ENCODE data around the gene SEMA5B. TPM values are rescaled to one million over a fixed set of nuclear protein-coding genes. Genes with fewer than 3 reads are reported as not detected.

Gene SEMA5B
- polyA plus RNA-seq, 1 donor (not counting 4 experiments of a cell fraction or from before 2014, with no cell fraction given), result 0.04 TPM

- Histone ChIP-seq H3K9ac (ENCODE audit: control insufficient read depth, extremely low read depth, insufficient read depth, low read length) (no peak overlapping the region), H3K79me2 (ENCODE audit: control insufficient read depth, insufficient read depth, low read length) (no peaks in the 10 kb centered on the region), H3K27ac (ENCODE audit: control insufficient read depth, insufficient read depth, low read length) (no peak overlapping the region), H3K4me1 (ENCODE audit: control insufficient read depth, extremely low read depth, insufficient read depth, low read length) (peaks cover 2% of the 10 kb centered on the region), H2AFZ (ENCODE audit: control insufficient read depth, low read length) (no peak overlapping the region), H3K4me2 (ENCODE audit: control insufficient read depth, extremely low read depth, insufficient read depth, low read depth, low read length) (no peak overlapping the region), H4K20me1 (ENCODE audit: control insufficient read depth, extremely low read depth, insufficient read depth, low read length) (no peaks in the 10 kb centered on the region), H3K9me3 (ENCODE audit: control insufficient read depth, low read depth, low read length) (no peaks in the 10 kb centered on the region), H3K4me3 (ENCODE audit: control insufficient read depth in 2 of 3, extremely low read depth in 1 of 3, insufficient read depth in 2 of 3, low read depth in 1 of 3, low read length in 3 of 3) (no peak overlapping the region), H3K9me1 (ENCODE audit: control insufficient read depth, extremely low read depth, insufficient read depth, low read length) (no peaks in the 10 kb centered on the region), H3K27me3 (ENCODE audit: control insufficient read depth, extremely low read depth, insufficient read depth, low read length) (no peaks in the 10 kb centered on the region), H3K36me3 (ENCODE audit: control insufficient read depth in 2 of 2, extremely low read depth in 1 of 2, insufficient read depth in 2 of 2, low read length in 2 of 2) (no peaks in the 10 kb centered on the region)
- DNase-seq (ENCODE audit: low read depth, low spot score) (no peak), FAIRE-seq (no peak)
- TF ChIP-seq EZH2 (IDR thresholded peaks at IDR 0.05; ENCODE audit: low read length) (no peak), CTCF (optimal IDR thresholded peaks at IDR 0.05 in 1 of 3, IDR thresholded peaks at IDR 0.05 in 1 of 3, conservative IDR thresholded peaks at IDR 0.05 in 1 of 3; ENCODE audit: extremely low read depth in 1 of 3, insufficient read depth in 2 of 3, low read length in 3 of 3) (no peak)
- dilution Hi-C loops (cut with MboI; ENCODE audit: extremely low pct_ligation_motif_present, low sequenced_read_pairs), result no loop called here
Measured at GRCh38 chr3:123048480-123049237, 21.1 kb upstream of the SEMA5B start.

- H3K27ac ChIP-seq (ENCODE audit: control insufficient read depth, insufficient read depth, low read length), result no peak overlapping the region
- DNase-seq (ENCODE audit: low read depth, low spot score) (no peak), FAIRE-seq (no peak)
- H3K36me3 ChIP-seq (ENCODE audit: control insufficient read depth in 2 of 2, extremely low read depth in 1 of 2, insufficient read depth in 2 of 2, low read length in 2 of 2), result no peaks in the 10 kb centered on the region
- H3K9me3 ChIP-seq (ENCODE audit: control insufficient read depth, low read depth, low read length), result no peaks in the 10 kb centered on the region
- no peak overlapping the region for H3K4me2 ChIP-seq (ENCODE audit: control insufficient read depth, extremely low read depth, insufficient read depth, low read depth, low read length)
- H3K4me3 ChIP-seq (ENCODE audit: control insufficient read depth in 2 of 3, extremely low read depth in 1 of 3, insufficient read depth in 2 of 3, low read depth in 1 of 3, low read length in 3 of 3), result no peak overlapping the region
- dilution Hi-C loops (cut with MboI; ENCODE audit: extremely low pct_ligation_motif_present, low sequenced_read_pairs), result no loop called here
- H4K20me1 ChIP-seq (ENCODE audit: control insufficient read depth, extremely low read depth, insufficient read depth, low read length), result no peaks in the 10 kb centered on the region
- TF ChIP-seq CTCF (optimal IDR thresholded peaks at IDR 0.05 in 1 of 3, IDR thresholded peaks at IDR 0.05 in 1 of 3, conservative IDR thresholded peaks at IDR 0.05 in 1 of 3; ENCODE audit: extremely low read depth in 1 of 3, insufficient read depth in 2 of 3, low read length in 3 of 3) (no peak), EZH2 (IDR thresholded peaks at IDR 0.05; ENCODE audit: low read length) (no peak)
- H3K4me1 ChIP-seq (ENCODE audit: control insufficient read depth, extremely low read depth, insufficient read depth, low read length), result peaks cover 2% of the 10 kb centered on the region
- H2AFZ ChIP-seq (ENCODE audit: control insufficient read depth, low read length), result no peak overlapping the region
- no peaks in the 10 kb centered on the region for H3K79me2 ChIP-seq (ENCODE audit: control insufficient read depth, insufficient read depth, low read length)
- no peak overlapping the region for H3K9ac ChIP-seq (ENCODE audit: control insufficient read depth, extremely low read depth, insufficient read depth, low read length)
- no peaks in the 10 kb centered on the region for H3K27me3 ChIP-seq (ENCODE audit: control insufficient read depth, extremely low read depth, insufficient read depth, low read length)
- H3K9me1 ChIP-seq (ENCODE audit: control insufficient read depth, extremely low read depth, insufficient read depth, low read length), result no peaks in the 10 kb centered on the region
Measured at GRCh38 chr3:123047062-123047319, 19.4 kb upstream of the SEMA5B start.
